Mesendoderm (in vitro differentiated cells): ENCODE results near the gene FAAP100.

ENCODE experiments used
- DNase-seq: peaks from one replicate; pipeline ENCODE4 v3.0.0; 2013
- H2AK5ac ChIP-seq: 2 replicates; pipeline ENCODE4 v1.6.1; 2013; ENCODE audit warnings: low read length, inconsistent platforms
- H2BK120ac ChIP-seq: 2 replicates; pipeline ENCODE4 v1.6.1; 2013; ENCODE audit warnings: low read depth, mild to moderate bottlenecking, low read length, moderate library complexity, mixed read lengths
- H2BK15ac ChIP-seq: replicated peaks from 2 replicates; pipeline ENCODE4 v1.6.1; 2013; ENCODE audit warnings: low read depth, mild to moderate bottlenecking, moderate library complexity
- H2BK5ac ChIP-seq: 2 replicates; pipeline ENCODE4 v1.6.1; 2013; ENCODE audit warnings: low read length, inconsistent platforms
- H3K18ac ChIP-seq: 2 replicates; pipeline ENCODE4 v1.6.1; 2013; ENCODE audit warnings: mild to moderate bottlenecking, low read length, mixed read lengths
- H3K23ac ChIP-seq: one replicate; pipeline ENCODE4 v1.6.1; 2013; ENCODE audit warnings: low read length
- H3K27ac ChIP-seq: 2 replicates; pipeline ENCODE4 v1.5.1; 2013; ENCODE audit warnings: low read depth, mild to moderate bottlenecking, inconsistent platforms, low read length, moderate library complexity
- H3K27me3 ChIP-seq: 2 replicates; pipeline ENCODE4 v1.6.1; 2013; ENCODE audit warnings: low read length, control low read depth, mild to moderate bottlenecking, inconsistent platforms; ENCODE audit not compliant: insufficient read depth, poor library complexity
- H3K36me3 ChIP-seq: 2 replicates; pipeline ENCODE4 v1.6.1; 2013; ENCODE audit warnings: low read length, inconsistent platforms; ENCODE audit not compliant: control insufficient read depth, insufficient read depth
- H3K4ac ChIP-seq: one replicate; pipeline ENCODE4 v1.6.1; 2013; ENCODE audit warnings: low read depth, mild to moderate bottlenecking, low read length, moderate library complexity
- H3K4me1 ChIP-seq: 2 replicates; pipeline ENCODE4 v1.6.1; 2013; ENCODE audit warnings: low read depth, low read length, inconsistent platforms; ENCODE audit not compliant: control insufficient read depth
- H3K4me2 ChIP-seq: 2 replicates; pipeline ENCODE4 v1.6.1; 2013; ENCODE audit warnings: low read length
- H3K4me3 ChIP-seq: 2 replicates; pipeline ENCODE4 v1.5.1; 2013; ENCODE audit warnings: mild to moderate bottlenecking, low read length
- H3K56ac ChIP-seq: one replicate; pipeline ENCODE4 v1.6.1; 2013; ENCODE audit warnings: low read length
- H3K79me1 ChIP-seq: 2 replicates; pipeline ENCODE4 v1.6.1; 2013; ENCODE audit warnings: low read length, inconsistent platforms
- H3K79me2 ChIP-seq: 2 replicates; pipeline ENCODE4 v1.6.1; 2013; ENCODE audit warnings: mild to moderate bottlenecking, low read length; ENCODE audit not compliant: control insufficient read depth, insufficient read depth
- H3K9ac ChIP-seq: 2 replicates; pipeline ENCODE4 v1.6.1; 2013; ENCODE audit warnings: low read length, inconsistent platforms
- H4K5ac ChIP-seq: one replicate; pipeline ENCODE4 v1.6.1; 2013; ENCODE audit warnings: low read length
- H4K8ac ChIP-seq: one replicate; pipeline ENCODE4 v1.6.1; 2013; ENCODE audit warnings: low read depth, mild to moderate bottlenecking, control low read depth, low read length, moderate library complexity
- WGBS: extraction: QIAGEN DNeasy Blood & Tissue Kit; methylation state at CpG from one replicate; pipeline ENCODE4 v1.1.7; 2013; ENCODE audit warnings: low lambda C conversion rate, missing lambda C conversion rate; ENCODE audit not compliant: insufficient coverage; ENCODE audit errors: extremely low coverage; 5-methylcytosine and 5-hydroxymethylcytosine counted together

FAAP100 gene

GRCh38 chr17:81520021-81520901 is 31.9 kb downstream of the FAAP100 start:
- Histone ChIP-seq H2BK120ac (no peak overlapping the region), H3K4me3 (no peak overlapping the region), H3K18ac (no peak overlapping the region), H2AK5ac (no peak overlapping the region), H3K27ac (no peak overlapping the region), H3K9ac (no peak overlapping the region), H2BK5ac (no peak overlapping the region), H4K5ac (no peak overlapping the region), H3K56ac (no peak overlapping the region), H3K36me3 (no peaks in the 10 kb centered on the region), H3K79me1 (peaks cover 3% of the 10 kb centered on the region), H3K4me1 (peaks cover 12% of the 10 kb centered on the region), H3K79me2 (peaks cover 16% of the 10 kb centered on the region), H3K4me2 (no peak overlapping the region), H2BK15ac (no peak overlapping the region), H3K27me3 (no peaks in the 10 kb centered on the region), H3K4ac (no peak overlapping the region), H3K23ac (no peak overlapping the region), H4K8ac (no peak overlapping the region)
- no peak for DNase-seq
- WGBS = no CpG with 5 or more reads among the region's 14 CpGs

DNA sequence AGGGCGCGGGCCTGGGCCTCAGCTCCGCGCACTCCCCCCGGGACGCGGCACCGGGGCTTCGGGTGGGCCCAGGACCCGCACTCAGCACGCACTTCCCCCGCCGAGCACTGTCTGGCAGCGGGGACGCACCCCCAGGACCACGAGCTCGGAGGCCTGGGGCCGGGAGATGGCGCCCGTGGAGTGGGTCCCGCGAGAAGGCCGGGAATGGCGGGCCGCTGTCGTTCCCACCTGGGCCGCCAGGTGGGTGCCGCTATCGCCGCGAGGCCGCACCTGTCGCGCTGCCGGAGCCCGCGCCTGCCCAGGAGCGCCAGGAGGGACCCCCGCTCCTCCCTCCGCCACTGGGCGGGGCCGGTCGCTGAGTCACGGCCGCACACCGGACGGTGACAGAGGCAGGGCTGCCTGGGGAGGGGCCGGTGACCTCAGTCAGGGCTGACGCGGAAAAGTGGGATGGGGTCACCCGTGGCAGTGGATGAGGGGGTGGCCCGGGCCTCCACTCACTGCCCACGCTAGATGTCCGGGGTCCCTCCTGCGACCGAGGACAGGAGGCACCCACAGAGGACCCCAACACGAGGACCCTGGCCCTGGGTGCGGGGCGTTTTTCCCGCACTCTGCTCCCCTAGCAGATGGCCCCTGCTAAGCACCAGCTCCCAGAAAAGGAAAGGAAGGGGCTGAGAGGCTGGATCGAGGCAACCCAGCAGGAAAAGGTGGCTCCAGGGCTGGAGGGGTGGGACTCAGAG is 32.7 kb downstream of the FAAP100 start:
- no peaks in the 10 kb centered on the region for H3K27me3 ChIP-seq
- H2BK5ac ChIP-seq = no peak overlapping the region
- peak; percentile 75 for DNase-seq

DNA sequence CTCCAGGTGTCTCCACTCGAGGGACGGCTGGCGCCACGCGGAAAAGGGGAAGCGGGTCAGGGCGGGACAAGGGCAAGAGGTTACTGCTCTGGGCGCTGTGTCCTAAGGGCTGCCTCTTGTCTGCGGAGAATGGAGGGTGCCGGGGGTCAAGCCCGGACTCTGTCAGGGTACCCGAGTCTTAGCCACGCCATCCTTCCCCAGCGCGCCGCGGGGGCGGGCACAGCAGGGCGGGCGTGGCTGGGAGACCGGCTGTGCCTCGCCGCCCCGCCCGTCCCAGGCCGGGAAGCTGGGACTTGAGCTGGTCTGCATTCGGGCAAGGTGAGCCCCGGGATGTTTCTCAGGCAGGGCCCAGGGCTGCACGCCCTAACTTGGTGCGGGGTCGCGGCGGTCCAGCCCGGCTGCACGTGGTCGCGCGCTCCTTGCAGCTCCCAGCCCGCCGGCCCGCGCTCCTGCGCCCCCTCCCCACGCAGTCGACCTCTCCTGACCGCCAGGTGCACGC is 33.3 kb downstream of the FAAP100 start:
- Histone ChIP-seq H2BK120ac (no peak overlapping the region), H4K8ac (no peak overlapping the region), H3K4ac (no peak overlapping the region), H3K4me3 (no peak overlapping the region), H3K23ac (peak overlapping the region; percentile 66), H2BK5ac (no peak overlapping the region), H3K4me2 (peak overlapping the region; percentile 77), H3K79me1 (peaks cover 3% of the 10 kb centered on the region), H4K5ac (no peak overlapping the region), H2AK5ac (no peak overlapping the region), H3K56ac (peak overlapping the region; percentile 83), H3K18ac (no peak overlapping the region), H3K79me2 (peaks cover 16% of the 10 kb centered on the region), H3K36me3 (no peaks in the 10 kb centered on the region), H3K27me3 (no peaks in the 10 kb centered on the region), H3K4me1 (peaks cover 12% of the 10 kb centered on the region), H3K27ac (no peak overlapping the region), H3K9ac (peak overlapping the region; percentile 72), H2BK15ac (no peak overlapping the region)
- no CpG with 5 or more reads among the region's 47 CpGs for WGBS
- DNase-seq = peak; percentile 61

More for the DNA sequence above, 32.7 kb downstream of the FAAP100 start:
- Histone ChIP-seq H2BK120ac (no peak overlapping the region), H2AK5ac (no peak overlapping the region), H3K27ac (no peak overlapping the region), H4K5ac (no peak overlapping the region), H3K79me1 (peaks cover 3% of the 10 kb centered on the region), H4K8ac (no peak overlapping the region), H3K79me2 (peaks cover 16% of the 10 kb centered on the region), H3K36me3 (no peaks in the 10 kb centered on the region), H3K56ac (peak overlapping the region; percentile 83), H3K4me1 (peaks cover 12% of the 10 kb centered on the region), H3K4ac (no peak overlapping the region), H3K23ac (peak overlapping the region; percentile 66), H3K4me3 (no peak overlapping the region), H3K4me2 (peak overlapping the region; percentile 77), H2BK15ac (no peak overlapping the region), H3K18ac (no peak overlapping the region), H3K9ac (peak overlapping the region; percentile 72)
- no CpG with 5 or more reads among the region's 61 CpGs for WGBS

DNA sequence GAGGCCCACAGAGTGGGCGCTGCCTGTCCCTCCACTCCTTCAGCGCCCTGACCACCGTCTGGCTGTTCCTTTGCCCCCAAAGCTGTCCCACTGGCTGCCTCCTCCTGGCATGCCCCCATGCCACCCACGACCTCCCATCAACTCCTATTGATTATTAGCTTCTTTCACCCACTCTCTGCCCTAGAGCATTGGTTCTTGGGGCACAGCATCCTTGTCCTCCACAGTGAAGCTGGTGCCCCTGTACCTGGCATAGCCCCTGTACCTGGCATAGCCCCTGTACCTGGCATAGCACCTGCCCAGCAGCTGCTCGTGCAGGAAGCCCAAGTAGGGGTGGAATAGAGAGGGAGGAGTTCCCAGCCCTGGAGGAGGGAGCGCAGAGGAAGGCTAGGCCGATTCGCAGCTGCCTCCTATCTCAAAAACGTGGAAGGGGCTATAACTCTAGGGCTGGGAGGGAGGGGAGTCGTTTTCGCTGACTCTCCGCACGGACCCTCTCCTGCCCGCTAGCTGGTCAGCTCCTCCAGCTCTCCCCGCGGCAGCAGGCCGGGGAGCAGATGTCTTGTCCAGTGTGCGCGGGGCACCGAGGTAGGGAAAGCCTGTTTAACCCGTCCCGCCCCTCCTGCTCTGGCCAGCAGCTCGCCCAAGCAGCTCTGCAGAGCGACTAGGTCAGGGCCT is 33.9 kb downstream of the FAAP100 start:
- Histone ChIP-seq H3K4me2 (peak overlapping the region; percentile 77), H3K4me3 (no peak overlapping the region), H2AK5ac (no peak overlapping the region), H3K36me3 (no peaks in the 10 kb centered on the region), H3K56ac (peak overlapping the region; percentile 83), H3K18ac (no peak overlapping the region), H3K4ac (no peak overlapping the region), H3K27me3 (no peaks in the 10 kb centered on the region), H3K79me1 (peaks cover 3% of the 10 kb centered on the region), H3K27ac (no peak overlapping the region), H3K23ac (no peak overlapping the region), H3K79me2 (peaks cover 19% of the 10 kb centered on the region), H2BK15ac (no peak overlapping the region), H4K5ac (no peak overlapping the region), H2BK5ac (no peak overlapping the region), H3K9ac (peak overlapping the region; percentile 72), H2BK120ac (no peak overlapping the region), H4K8ac (no peak overlapping the region), H3K4me1 (peaks cover 12% of the 10 kb centered on the region)
- DNase-seq = peak; percentile 64
- WGBS = no CpG with 5 or more reads among the region's 24 CpGs

- no peak overlapping the region for H3K27ac ChIP-seq
- no peak overlapping the region for H4K8ac ChIP-seq
- peak; percentile 75 for DNase-seq
- H3K4ac ChIP-seq = no peak overlapping the region
- no peak overlapping the region for H3K18ac ChIP-seq
- no peaks in the 10 kb centered on the region for H3K27me3 ChIP-seq
- H3K9ac ChIP-seq = peak overlapping the region; percentile 66
- no peak overlapping the region for H2BK5ac ChIP-seq
- no peak overlapping the region for H4K5ac ChIP-seq
- H2BK15ac ChIP-seq = no peak overlapping the region
- no CpG with 5 or more reads among the region's 24 CpGs for WGBS
- H3K79me1 ChIP-seq = peaks cover 3% of the 10 kb centered on the region
- H3K4me2 ChIP-seq = no peak overlapping the region
- H3K23ac ChIP-seq = no peak overlapping the region
- H2BK120ac ChIP-seq = no peak overlapping the region
- H2AK5ac ChIP-seq = peak overlapping the region; percentile 38
- no peak overlapping the region for H3K4me3 ChIP-seq
- peaks cover 12% of the 10 kb centered on the region for H3K4me1 ChIP-seq
- H3K36me3 ChIP-seq = no peaks in the 10 kb centered on the region
- peaks cover 19% of the 10 kb centered on the region for H3K79me2 ChIP-seq
- H3K56ac ChIP-seq = peak overlapping the region; percentile 69
Observed at GRCh38 chr17:81517339-81518112, 34.6 kb downstream of the FAAP100 start.
